HepG2 (cell line): ENCODE results near the gene BSND.

Experiments
- BRD4 ChIP-seq: sonication (generic); formaldehyde crosslinking; IDR thresholded peaks from 2 replicates; pipeline ENCODE4 v1.4.0; 2020; ENCODE audit warnings: missing genetic modification reagents
- CTCF ChIP-seq: sonication (generic); formaldehyde crosslinking; IDR thresholded peaks from 2 replicates; pipeline ENCODE4 v1.5.0; 2020; ENCODE audit warnings: mild to moderate bottlenecking, missing genetic modification reagents, moderate library complexity
- NFIC ChIP-seq: IDR thresholded peaks from 2 replicates; pipeline ENCODE4 v1.6.1; 2012; ENCODE audit warnings: mild to moderate bottlenecking, low read length, inconsistent platforms
- PAX8 ChIP-seq: sonication (generic); formaldehyde crosslinking; IDR thresholded peaks from 2 replicates; pipeline ENCODE4 v1.8.0; 2022; ENCODE audit warnings: mild to moderate bottlenecking, missing genetic modification reagents, borderline replicate concordance
- TCF7 ChIP-seq: sonication (generic); IDR thresholded peaks from 2 replicates; pipeline ENCODE4 v1.6.1; 2016; ENCODE audit warnings: antibody characterized with exemption, low read depth
- TCF7L2 ChIP-seq: IDR thresholded peaks from 2 replicates; pipeline ENCODE4 v1.6.1; 2011; ENCODE audit warnings: mild to moderate bottlenecking, low read depth, low read length, moderate library complexity
- TP53 ChIP-seq: sonication (generic); formaldehyde crosslinking; conservative IDR thresholded peaks from 2 replicates; pipeline ENCODE4 v1.4.0; 2020; ENCODE audit warnings: missing genetic modification reagents
- USF2 ChIP-seq, 2 experiments: sonication (generic) in 1 of 2; formaldehyde crosslinking in 1 of 2; IDR thresholded peaks; 2 replicates each; pipeline versions ENCODE4 v1.5.1 to v1.6.1; 2011 to 2020; ENCODE audit warnings: borderline replicate concordance in 1 of 2, low read depth in 1 of 2, low read length in 1 of 2, mild to moderate bottlenecking in 1 of 2, missing genetic modification reagents in 1 of 2, moderate library complexity in 1 of 2
- ZNF10 ChIP-seq: sonication (generic); formaldehyde crosslinking; IDR thresholded peaks from 2 replicates; pipeline ENCODE4 v1.4.0; 2020; ENCODE audit warnings: mild to moderate bottlenecking, low read depth, missing genetic modification reagents, borderline replicate concordance
- ZNF205 ChIP-seq: IDR thresholded peaks from 2 replicates; pipeline ENCODE4 v1.6.1; 2018; ENCODE audit warnings: missing biosample characterization, missing genetic modification reagents
- ZNF263 ChIP-seq: sonication (generic); formaldehyde crosslinking; IDR thresholded peaks from 2 replicates; pipeline ENCODE4 v1.4.0; 2020; ENCODE audit warnings: missing genetic modification reagents
- ZNF335 ChIP-seq: sonication (generic); formaldehyde crosslinking; IDR thresholded peaks from 2 replicates; pipeline ENCODE4 v1.4.0; 2020; ENCODE audit warnings: missing genetic modification reagents
- ZNF792 ChIP-seq: IDR thresholded peaks from 2 replicates; pipeline ENCODE4 v1.6.1; 2016

- TF ChIP-seq ZNF792 (CRISPR knock-in tag) (no peak), ZNF205 (CRISPR knock-in tag) (no peak), TP53 (CRISPR knock-in tag) (no peak), PAX8 (CRISPR knock-in tag) (no peak), TCF7 (no peak), CTCF (CRISPR knock-in tag) (no peak), ZNF335 (CRISPR knock-in tag) (no peak), BRD4 (CRISPR knock-in tag) (no peak), TCF7L2 (no peak), ZNF263 (no peak), NFIC (no peak), USF2 (IDR thresholded peaks at IDR 0.05; ENCODE audit: low read depth, low read length) (no peak), USF2 (CRISPR knock-in tag; IDR thresholded peaks at IDR 0.05; ENCODE audit: borderline replicate concordance) (no peak), ZNF10 (no peak)
Measured at GRCh38 chr1:55045430-55045829, 46.7 kb downstream of the BSND start.
